Bronchial epithelial cell (primary cell): ENCODE measurements around the gene UBE2D1. TPM values are rescaled to one million over a fixed set of nuclear protein-coding genes. Genes with fewer than 3 reads are reported as not detected.

ENCODE experiments used
- DNase-seq: peaks from one replicate; pipeline ENCODE4 v3.0.0-alpha.2; 2010; ENCODE audit warnings: low read depth
- FAIRE-seq: peaks from 2 replicates; lab custom pipeline; 2011; peaks lifted over from hg19 to GRCh38; lab: Jason Lieb, UNC
- H3K27me3 ChIP-seq: 2 replicates; pipeline ENCODE4 v1.5.1; 2011; ENCODE audit warnings: low read length; ENCODE audit not compliant: control insufficient read depth, insufficient read depth
- H3K36me3 ChIP-seq: 2 replicates; pipeline ENCODE4 v1.5.1; 2011; ENCODE audit warnings: low read length; ENCODE audit not compliant: control insufficient read depth, insufficient read depth
- H3K4me3 ChIP-seq: 2 replicates; pipeline ENCODE4 v1.5.1; 2011; ENCODE audit warnings: mild to moderate bottlenecking, low read depth, low read length, control low read depth
- total RNA-seq: library from RNA; depleted of rRNA; stranded (reverse); fragments of >200 nt; gene quantifications from 2 replicates; pipeline ENCODE4 v1.2.1, GENCODE V29; 2014
- TF ChIP-seq, protein P1 (sequence below): IDR thresholded peaks from 2 replicates; pipeline ENCODE4 v1.5.1; 2011; ENCODE audit warnings: mild to moderate bottlenecking, moderate library complexity, low read length, control low read depth, inconsistent platforms; ENCODE audit not compliant: insufficient read depth, severe bottlenecking

Gene UBE2D1
- total RNA-seq, 1 donor from 2014 or later: 7.6 TPM

GRCh38 chr10:58351616-58352578 is 17.1 kb downstream of the UBE2D1 start:
- Histone ChIP-seq H3K36me3 (no peaks in the 10 kb centered on the region), H3K27me3 (no peaks in the 10 kb centered on the region), H3K4me3 (no peak overlapping the region)
- DNase-seq: no peak
- TF ChIP-seq, protein P1, sequence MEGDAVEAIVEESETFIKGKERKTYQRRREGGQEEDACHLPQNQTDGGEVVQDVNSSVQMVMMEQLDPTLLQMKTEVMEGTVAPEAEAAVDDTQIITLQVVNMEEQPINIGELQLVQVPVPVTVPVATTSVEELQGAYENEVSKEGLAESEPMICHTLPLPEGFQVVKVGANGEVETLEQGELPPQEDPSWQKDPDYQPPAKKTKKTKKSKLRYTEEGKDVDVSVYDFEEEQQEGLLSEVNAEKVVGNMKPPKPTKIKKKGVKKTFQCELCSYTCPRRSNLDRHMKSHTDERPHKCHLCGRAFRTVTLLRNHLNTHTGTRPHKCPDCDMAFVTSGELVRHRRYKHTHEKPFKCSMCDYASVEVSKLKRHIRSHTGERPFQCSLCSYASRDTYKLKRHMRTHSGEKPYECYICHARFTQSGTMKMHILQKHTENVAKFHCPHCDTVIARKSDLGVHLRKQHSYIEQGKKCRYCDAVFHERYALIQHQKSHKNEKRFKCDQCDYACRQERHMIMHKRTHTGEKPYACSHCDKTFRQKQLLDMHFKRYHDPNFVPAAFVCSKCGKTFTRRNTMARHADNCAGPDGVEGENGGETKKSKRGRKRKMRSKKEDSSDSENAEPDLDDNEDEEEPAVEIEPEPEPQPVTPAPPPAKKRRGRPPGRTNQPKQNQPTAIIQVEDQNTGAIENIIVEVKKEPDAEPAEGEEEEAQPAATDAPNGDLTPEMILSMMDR: no peak
- FAIRE-seq: no peak

GRCh38 chr10:58352956-58353610 is 18.3 kb downstream of the UBE2D1 start:
- Histone ChIP-seq H3K36me3 (no peaks in the 10 kb centered on the region), H3K27me3 (no peaks in the 10 kb centered on the region), H3K4me3 (no peak overlapping the region)
- TF ChIP-seq, protein P1: no peak
- DNase-seq (no peak), FAIRE-seq (no peak)

GRCh38 chr10:58356756-58357155 is 21.9 kb downstream of the UBE2D1 start:
- no peak for DNase-seq
- FAIRE-seq: no peak
- Histone ChIP-seq H3K27me3 (no peaks in the 10 kb centered on the region), H3K36me3 (no peaks in the 10 kb centered on the region), H3K4me3 (no peak overlapping the region)
- TF ChIP-seq, protein P1: no peak

GRCh38 chr10:58358314-58358933 is 23.6 kb downstream of the UBE2D1 start:
- TF ChIP-seq, protein P1: no peak
- Histone ChIP-seq H3K27me3 (no peaks in the 10 kb centered on the region), H3K36me3 (no peaks in the 10 kb centered on the region), H3K4me3 (no peak overlapping the region)
- no peak for DNase-seq
- FAIRE-seq: no peak

GRCh38 chr10:58358947-58359346 is 24.1 kb downstream of the UBE2D1 start:
- H3K27me3 ChIP-seq: no peaks in the 10 kb centered on the region
- TF ChIP-seq, protein P1: no peak
- no peaks in the 10 kb centered on the region for H3K36me3 ChIP-seq
- DNase-seq (no peak), FAIRE-seq (no peak)
- H3K4me3 ChIP-seq: no peak overlapping the region
